Activated T-cell treated with anti-CD3 and anti-CD28 coated beads, Interleukin-2, amount 50 U/mL, for 24 hours (primary cell): Measurements from ENCODE around the gene VPS35.
"Not testable (repeated sequence)": the region's sequence is repeated elsewhere in the genome, so short reads cannot be mapped to it uniquely, and the experiment has no call there.

ENCODE experiments used
- DNase-seq: peaks from one replicate; pipeline ENCODE4 v3.0.0-alpha.2; 2020
- H3K27ac Mint-ChIP-seq: 2 replicates; pipeline ENCODE4 v1.8.0; 2020; ENCODE audit warnings: mild to moderate bottlenecking, mixed read lengths
- H3K27me3 Mint-ChIP-seq: 2 replicates; pipeline ENCODE4 v1.8.0; 2020; ENCODE audit warnings: mixed read lengths
- H3K36me3 Mint-ChIP-seq: 2 replicates; pipeline ENCODE4 v1.8.0; 2020; ENCODE audit warnings: low read depth, mixed read lengths
- H3K4me1 Mint-ChIP-seq: 2 replicates; pipeline ENCODE4 v1.8.0; 2020; ENCODE audit warnings: low read depth, mixed read lengths
- H3K4me3 Mint-ChIP-seq: 2 replicates; pipeline ENCODE4 v1.8.0; 2020; ENCODE audit warnings: mild to moderate bottlenecking, moderate library complexity, mixed read lengths
- H3K9me3 Mint-ChIP-seq: 2 replicates; pipeline ENCODE4 v1.8.0; 2020; ENCODE audit warnings: mixed read lengths

The VPS35 gene

DNA sequence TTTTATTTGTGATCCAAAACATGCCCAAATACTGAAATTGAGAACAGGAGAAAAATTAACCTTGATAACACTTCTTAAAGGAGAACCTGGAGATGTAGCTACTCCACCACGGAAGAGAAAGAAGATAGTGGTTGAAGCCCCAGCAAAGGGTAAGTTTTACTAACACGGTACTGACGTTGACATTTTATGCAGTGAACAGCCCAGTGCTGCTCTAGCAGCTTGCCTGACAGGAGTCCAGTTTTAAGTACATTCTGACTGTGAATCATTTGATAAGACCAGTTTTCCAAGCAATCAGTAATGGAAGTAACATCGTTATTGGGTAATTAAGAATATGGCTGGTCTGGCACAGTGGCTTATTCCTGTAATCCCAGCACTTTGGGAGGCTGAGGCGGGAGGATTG lies 7.0 kb upstream of the VPS35 start:
- Mint-ChIP-seq H3K4me1 (peaks cover 14% of the 10 kb centered on the region), H3K9me3 (no peaks in the 10 kb centered on the region), H3K27me3 (no peaks in the 10 kb centered on the region), H3K27ac (no peak overlapping the region), H3K36me3 (peaks cover 55% of the 10 kb centered on the region), H3K4me3 (no peak overlapping the region)
- DNase-seq: no peak

DNA sequence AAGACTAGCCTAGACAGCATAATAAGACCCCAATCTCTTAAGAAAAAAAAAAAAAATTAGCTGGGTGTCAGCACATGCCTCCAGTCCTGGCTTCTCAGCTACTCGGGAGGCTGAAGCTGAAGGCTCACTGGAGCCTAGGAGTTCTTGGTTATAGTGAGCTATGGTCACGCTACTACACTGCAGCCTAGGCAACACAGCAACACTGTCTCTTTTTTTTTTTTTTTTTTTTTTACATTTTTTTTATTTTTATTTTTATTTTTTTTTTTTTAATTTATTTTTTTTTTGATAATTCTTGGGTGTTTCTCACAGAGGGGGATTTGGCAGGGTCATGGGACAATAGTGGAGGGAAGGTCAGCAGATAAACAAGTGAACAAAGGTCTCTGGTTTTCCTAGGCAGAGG lies 4.6 kb upstream of the VPS35 start:
- Mint-ChIP-seq H3K36me3 (peaks cover 41% of the 10 kb centered on the region), H3K27ac (no peak overlapping the region), H3K4me1 (peaks cover 20% of the 10 kb centered on the region), H3K27me3 (no peaks in the 10 kb centered on the region), H3K4me3 (no peak overlapping the region), H3K9me3 (no peaks in the 10 kb centered on the region)
- DNase-seq: no peak

DNA sequence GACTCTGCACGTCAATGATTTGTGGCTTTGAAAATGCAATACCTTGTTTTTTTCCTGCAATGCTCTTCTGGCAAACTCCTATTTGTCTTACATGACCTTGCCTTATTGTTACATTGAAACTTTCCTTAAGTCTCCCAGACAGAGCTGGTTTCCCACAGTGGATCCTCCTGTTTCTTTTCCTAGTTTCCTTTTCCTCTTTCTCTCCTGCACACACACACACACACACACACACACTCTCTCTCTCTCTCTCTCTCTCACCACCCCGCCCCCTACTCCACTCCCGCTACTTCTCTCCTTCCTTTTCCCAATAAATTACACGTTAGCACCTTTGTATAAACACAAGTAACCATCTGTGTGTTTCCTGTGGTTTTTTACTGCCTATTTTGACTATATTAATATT lies 2.7 kb upstream of the VPS35 start:
- no peak for DNase-seq
- H3K4me1 Mint-ChIP-seq: peaks cover 36% of the 10 kb centered on the region
- H3K9me3 Mint-ChIP-seq: no peaks in the 10 kb centered on the region
- peaks cover 23% of the 10 kb centered on the region for H3K36me3 Mint-ChIP-seq
- H3K27me3 Mint-ChIP-seq: no peaks in the 10 kb centered on the region
- H3K4me3 Mint-ChIP-seq: no peak overlapping the region
- peak overlapping the region; percentile 3 for H3K27ac Mint-ChIP-seq

DNA sequence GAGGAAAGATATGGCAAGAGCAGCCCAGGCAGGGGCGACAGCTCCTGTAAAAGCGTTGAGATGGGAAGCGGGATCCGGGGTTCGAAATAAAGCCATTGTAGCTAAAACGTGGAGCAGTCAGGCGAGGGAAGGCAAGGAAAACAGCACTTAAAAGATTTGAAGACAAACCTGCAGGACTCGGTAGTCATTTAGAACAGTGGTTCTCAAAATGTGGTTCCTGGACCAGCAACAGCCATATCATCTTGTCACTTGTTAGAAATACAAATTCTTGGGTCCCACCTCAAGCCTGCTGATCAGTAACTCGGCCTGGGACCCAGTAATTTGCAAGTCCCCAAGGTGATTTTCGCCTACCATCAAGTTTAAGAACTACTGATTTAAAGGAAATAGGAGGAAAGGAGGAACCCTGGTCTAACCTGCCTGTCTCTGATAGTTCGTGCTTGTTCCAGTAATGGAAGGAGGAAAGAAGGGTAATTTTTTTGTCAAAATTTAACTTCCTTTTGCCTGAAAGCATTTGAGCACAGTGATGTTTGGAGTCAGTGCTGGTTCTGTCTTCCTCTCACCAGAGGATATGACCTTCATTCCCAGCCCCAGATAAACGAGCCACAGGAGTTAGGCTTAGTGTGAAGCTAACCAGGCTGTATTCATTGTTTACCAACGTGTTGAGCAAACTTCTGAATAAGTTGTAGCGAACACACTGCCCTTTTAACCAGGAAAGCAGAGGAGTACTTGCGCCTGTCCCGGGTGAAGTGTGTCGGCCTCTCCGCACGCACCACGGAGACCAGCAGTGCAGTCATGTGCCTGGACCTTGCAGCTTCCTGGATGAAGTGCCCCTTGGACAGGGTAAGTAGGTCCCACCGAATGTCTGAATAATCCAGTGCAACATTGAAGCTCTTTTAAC lies 1.6 kb upstream of the VPS35 start:
- Mint-ChIP-seq H3K4me1 (peaks cover 42% of the 10 kb centered on the region), H3K27me3 (no peaks in the 10 kb centered on the region), H3K9me3 (no peaks in the 10 kb centered on the region), H3K36me3 (peaks cover 11% of the 10 kb centered on the region), H3K27ac (no peak overlapping the region), H3K4me3 (no peak overlapping the region)
- DNase-seq: no peak

DNA sequence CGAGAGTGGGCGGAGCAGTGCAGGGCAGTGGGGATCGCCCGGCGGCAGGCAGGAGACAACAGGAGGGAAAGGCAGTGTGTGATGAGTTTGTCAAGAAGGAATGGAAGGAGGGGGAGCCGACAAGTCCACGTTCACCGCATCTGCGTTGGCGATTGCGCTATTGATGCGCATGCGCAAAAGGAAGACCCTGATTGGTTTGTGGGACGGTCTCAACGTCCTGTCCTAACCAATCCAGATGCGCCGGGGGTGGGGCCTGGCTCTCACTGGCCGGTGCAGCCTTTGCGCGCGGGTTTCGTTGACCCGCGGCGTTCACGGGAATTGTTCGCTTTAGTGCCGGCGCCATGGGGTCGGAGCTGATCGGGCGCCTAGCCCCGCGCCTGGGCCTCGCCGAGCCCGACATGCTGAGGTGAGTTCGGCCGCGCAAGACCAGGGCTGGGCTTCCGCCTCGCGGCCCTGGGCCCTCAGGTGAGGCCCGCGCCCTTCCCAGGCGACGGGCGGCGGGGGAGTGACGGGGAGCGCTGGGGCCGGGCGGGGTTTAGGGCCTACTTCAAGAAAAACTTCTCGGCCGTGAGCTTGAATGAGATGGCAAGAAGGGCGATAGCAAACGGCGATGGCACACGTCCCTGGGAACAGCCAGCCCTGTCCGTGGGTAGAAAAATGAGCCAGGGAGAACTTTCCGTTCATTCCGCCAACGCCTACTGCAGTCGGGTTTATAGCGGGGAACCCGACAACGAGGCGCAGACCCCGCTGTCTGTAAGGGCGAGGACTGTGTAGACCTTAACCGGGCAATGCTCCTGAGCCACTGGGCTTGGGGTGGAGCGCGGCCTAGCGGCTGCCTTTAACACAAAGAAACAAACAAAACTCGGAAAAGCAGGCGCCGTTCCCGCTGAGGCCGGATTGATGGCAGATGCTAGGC lies 645 bp upstream of the VPS35 start, which contains the start of gene ORC6:
ORC6 (plus strand) TSS at position 295 of the 916 bp plus-strand sequence; CDS start at position 342, 47 bp downstream.
- H3K4me1 Mint-ChIP-seq: peaks cover 51% of the 10 kb centered on the region
- DNase-seq: peak; percentile 96
- H3K9me3 Mint-ChIP-seq: no peaks in the 10 kb centered on the region
- no peaks in the 10 kb centered on the region for H3K27me3 Mint-ChIP-seq
- H3K27ac Mint-ChIP-seq: no peak within 1 kb of the TSS
- H3K4me3 Mint-ChIP-seq: no peak within 1 kb of the TSS
- peaks cover 2% of the 10 kb centered on the region for H3K36me3 Mint-ChIP-seq

DNA sequence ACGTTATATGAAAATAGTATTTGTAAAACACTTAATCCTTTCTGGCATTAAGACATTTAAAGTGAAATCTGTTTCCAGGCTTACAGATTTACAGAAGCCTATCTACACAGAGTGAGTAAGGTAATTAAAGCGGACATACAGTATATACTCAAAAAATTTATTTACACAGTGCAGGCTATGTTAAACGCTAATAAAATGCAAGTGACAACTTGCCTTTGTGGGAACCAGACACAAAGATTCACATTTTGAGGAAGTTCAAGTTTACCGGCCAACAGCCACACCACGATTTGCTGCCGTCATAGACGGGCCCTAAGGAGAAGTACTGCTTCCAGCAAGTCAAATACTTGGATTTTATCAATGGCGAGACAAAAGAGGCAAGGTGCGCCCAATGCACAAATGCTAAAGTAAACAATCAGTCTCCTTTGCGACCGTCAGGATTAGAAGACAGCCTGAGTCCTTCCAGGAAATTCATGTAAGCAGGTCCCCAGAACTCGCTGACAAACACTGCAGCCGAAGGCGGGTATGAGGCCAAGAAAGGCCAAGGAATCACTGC lies 801 bp downstream of the VPS35 start:
- H3K4me1 Mint-ChIP-seq: peaks cover 65% of the 10 kb centered on the region
- H3K4me3 Mint-ChIP-seq: no peak overlapping the region
- no peak for DNase-seq
- H3K27ac Mint-ChIP-seq: no peak overlapping the region
- no peaks in the 10 kb centered on the region for H3K9me3 Mint-ChIP-seq
- peaks cover under 1% of the 10 kb centered on the region for H3K36me3 Mint-ChIP-seq
- no peaks in the 10 kb centered on the region for H3K27me3 Mint-ChIP-seq

DNA sequence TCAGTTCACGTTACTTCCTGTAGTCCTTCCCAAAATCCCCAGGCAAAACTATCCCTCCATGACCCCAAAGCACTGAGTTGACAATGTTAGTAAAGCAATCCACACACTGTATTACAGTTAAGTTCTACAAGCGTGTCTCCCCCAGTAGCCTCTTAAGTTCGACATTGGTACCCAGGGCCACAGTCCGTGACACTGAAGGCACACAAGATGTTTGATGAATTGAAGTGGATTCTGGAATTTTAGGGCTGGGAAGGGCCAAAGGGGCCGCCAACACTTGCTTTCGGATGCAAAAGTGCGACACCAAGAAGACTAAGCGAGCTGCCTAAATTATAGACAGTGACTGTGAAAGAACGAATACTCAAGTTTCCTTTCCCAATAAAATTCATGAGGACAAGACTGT lies 1.5 kb downstream of the VPS35 start:
- H3K27ac Mint-ChIP-seq: peak overlapping the region; percentile 8

DNA sequence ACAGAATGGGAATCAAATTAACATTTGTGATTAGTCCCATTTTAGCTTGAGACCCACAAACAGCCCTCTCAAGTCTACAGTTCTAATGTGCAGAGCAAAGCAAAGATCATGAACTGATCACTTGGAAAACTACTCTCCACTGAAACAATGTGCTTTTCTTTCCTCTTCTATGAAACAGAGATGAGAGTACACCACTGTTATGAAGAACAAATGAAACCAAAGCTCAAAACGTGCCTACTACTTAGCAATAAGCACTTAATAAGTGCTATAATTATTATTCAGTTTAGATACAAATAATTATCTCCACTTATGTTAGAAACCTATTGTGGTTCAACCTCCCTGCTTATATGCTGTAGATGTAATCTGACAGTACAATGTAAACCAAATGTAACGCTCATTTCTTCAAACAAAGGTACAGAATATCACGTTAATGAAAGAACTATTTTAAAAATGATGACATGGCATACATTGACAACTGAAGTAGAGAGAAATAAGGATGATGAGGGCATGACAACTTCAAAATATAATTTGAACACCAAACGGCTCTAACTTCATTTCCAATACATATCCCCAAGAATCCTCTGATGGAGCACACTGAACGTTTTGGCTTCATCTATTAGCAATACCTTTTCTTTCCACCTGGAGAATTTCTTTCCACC lies 2.0 kb downstream of the VPS35 start:
- H3K9me3 Mint-ChIP-seq: no peaks in the 10 kb centered on the region
- peaks cover 68% of the 10 kb centered on the region for H3K4me1 Mint-ChIP-seq
- no peak overlapping the region for H3K27ac Mint-ChIP-seq
- peak overlapping the region; percentile 18 for H3K4me3 Mint-ChIP-seq
- no peaks in the 10 kb centered on the region for H3K27me3 Mint-ChIP-seq
- peaks cover 8% of the 10 kb centered on the region for H3K36me3 Mint-ChIP-seq
- DNase-seq: no peak

More for the DNA sequence above, 1.5 kb downstream of the VPS35 start:
- no peak for DNase-seq
- no peaks in the 10 kb centered on the region for H3K9me3 Mint-ChIP-seq
- H3K27me3 Mint-ChIP-seq: no peaks in the 10 kb centered on the region
- no peak overlapping the region for H3K4me3 Mint-ChIP-seq
- peaks cover 68% of the 10 kb centered on the region for H3K4me1 Mint-ChIP-seq
- peaks cover 3% of the 10 kb centered on the region for H3K36me3 Mint-ChIP-seq

DNA sequence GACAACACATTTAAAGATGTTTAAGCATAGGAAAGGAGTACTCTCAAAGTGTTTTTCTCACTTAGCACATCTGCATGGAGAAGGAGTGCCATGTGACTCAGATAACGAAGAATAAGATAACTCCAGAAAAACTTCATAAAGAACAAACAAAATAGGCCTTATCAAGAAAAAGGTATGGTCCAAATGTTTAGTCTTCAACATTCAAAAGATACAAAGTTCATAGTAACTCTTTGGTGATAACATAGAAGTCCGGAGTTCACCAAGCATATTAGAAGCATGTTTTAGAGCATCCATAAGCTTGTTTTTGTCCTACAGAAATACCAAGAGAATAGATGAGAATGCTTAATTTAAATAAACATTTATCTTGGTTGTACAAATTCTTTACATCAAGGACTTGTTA lies 7.1 kb downstream of the VPS35 start:
- H3K9me3 Mint-ChIP-seq, H3K27me3 Mint-ChIP-seq, H3K4me3 Mint-ChIP-seq, DNase-seq, H3K27ac Mint-ChIP-seq: not testable (repeated sequence)
- H3K4me1 Mint-ChIP-seq: peaks cover 39% of the 10 kb centered on the region
- H3K36me3 Mint-ChIP-seq: peaks cover 55% of the 10 kb centered on the region

DNA sequence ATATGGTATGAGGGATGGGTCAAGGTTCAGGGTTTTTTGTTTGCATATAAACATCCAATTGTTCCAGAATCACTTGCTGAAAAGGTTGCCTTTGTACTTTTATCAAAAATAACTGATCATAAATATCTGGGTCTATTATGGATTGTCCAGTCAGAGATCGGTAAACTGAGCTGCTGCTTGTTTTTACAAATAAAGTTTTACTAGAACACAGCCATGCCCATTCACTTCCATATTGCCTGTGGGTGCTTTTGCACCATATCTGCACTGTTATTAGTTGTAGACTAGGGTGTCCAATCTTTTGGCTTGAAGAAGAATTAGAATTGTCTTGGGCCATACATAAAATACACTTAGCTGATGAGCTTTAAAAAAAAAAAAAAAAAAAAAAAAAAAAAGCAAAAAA lies 11.0 kb downstream of the VPS35 start:
- H3K27me3 Mint-ChIP-seq, H3K4me3 Mint-ChIP-seq, H3K4me1 Mint-ChIP-seq, H3K9me3 Mint-ChIP-seq, H3K27ac Mint-ChIP-seq, DNase-seq: not testable (repeated sequence)
- H3K36me3 Mint-ChIP-seq: peaks cover 87% of the 10 kb centered on the region

DNA sequence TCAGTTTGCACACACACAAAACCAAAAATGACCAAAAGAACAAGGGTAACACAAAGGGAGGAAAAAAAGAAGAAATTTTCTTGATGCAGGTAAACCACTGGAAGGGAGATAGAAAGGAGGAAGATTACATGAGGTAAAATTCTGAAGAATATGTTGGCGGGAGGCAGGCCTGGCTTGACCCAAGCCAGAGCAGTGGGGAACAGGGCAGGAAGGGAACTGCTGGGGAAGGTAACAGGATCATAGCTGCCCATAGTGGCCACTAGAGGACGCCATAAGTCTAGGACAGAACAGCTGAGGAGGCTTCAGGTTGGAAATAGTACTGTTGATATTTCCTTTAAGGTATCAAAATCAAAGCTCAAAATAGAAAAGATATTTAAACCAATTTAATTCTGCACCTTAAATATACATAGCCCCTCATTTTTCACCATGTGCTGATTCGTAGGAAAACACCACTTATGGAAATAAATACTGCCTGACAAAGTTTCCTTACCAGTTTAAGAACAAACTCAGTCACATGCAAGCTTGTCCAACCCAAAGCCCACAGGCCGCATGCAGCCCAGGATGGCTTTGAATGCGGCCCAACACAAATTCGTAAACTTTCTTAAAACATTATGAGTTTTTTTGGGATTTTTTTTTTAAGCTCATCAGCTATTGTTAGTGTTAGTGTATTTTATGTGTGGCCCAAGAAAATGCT lies 15.5 kb downstream of the VPS35 start:
- H3K4me3 Mint-ChIP-seq: no peak overlapping the region
- peaks cover 90% of the 10 kb centered on the region for H3K36me3 Mint-ChIP-seq
- H3K27ac Mint-ChIP-seq: no peak overlapping the region
- DNase-seq: peak; percentile 45
- H3K9me3 Mint-ChIP-seq: no peaks in the 10 kb centered on the region
- H3K4me1 Mint-ChIP-seq: peaks cover 1% of the 10 kb centered on the region
- H3K27me3 Mint-ChIP-seq: no peaks in the 10 kb centered on the region

DNA sequence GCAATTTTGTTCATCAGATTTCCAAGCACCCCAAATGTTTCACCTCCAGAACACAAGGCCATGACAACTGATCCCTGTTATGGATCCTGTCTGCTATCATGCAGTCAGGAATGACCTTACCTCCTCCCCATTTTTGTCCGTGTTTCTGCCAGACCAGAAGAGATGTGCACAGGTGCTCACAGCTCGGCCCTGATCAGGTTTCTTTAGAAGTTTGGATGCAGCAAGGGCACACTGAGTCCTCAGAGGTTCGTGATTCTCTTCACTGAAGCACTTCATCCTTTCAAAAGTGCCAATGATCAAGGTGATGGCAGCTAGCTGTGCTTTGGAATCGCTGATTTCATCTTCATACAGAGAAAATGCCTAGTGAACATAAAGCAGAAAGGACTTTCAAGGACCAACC lies 26.9 kb downstream of the VPS35 start:
- Mint-ChIP-seq H3K27ac (peak overlapping the region; percentile 18), H3K27me3 (no peaks in the 10 kb centered on the region), H3K9me3 (no peaks in the 10 kb centered on the region), H3K4me1 (peaks cover 16% of the 10 kb centered on the region), H3K4me3 (no peak overlapping the region), H3K36me3 (peaks cover 91% of the 10 kb centered on the region)
- DNase-seq: no peak

DNA sequence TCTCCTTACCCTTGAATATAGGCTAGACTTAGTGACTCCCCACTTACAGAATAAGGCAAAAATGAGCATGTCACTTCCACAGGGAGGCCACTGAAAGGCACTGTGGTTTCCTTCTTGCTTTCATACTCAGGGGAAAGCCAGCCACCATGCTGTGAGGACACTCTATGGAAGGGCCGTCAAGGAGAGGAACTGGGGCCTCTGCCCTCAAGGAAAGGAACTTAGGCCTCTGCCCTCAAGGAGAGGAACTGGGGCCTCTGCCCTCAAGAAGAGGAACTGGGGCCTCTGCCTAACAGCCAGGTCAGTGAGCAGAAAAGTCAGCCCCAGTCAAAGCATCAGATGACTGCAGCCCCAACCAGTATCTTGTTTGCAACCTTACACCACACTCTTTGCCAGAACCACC lies 30.1 kb downstream of the VPS35 start:
- Mint-ChIP-seq H3K36me3 (peaks cover 85% of the 10 kb centered on the region), H3K4me1 (peaks cover 16% of the 10 kb centered on the region), H3K27ac (peak overlapping the region; percentile 89), H3K9me3 (no peaks in the 10 kb centered on the region), H3K27me3 (no peaks in the 10 kb centered on the region), H3K4me3 (no peak overlapping the region)
- no peak for DNase-seq

DNA sequence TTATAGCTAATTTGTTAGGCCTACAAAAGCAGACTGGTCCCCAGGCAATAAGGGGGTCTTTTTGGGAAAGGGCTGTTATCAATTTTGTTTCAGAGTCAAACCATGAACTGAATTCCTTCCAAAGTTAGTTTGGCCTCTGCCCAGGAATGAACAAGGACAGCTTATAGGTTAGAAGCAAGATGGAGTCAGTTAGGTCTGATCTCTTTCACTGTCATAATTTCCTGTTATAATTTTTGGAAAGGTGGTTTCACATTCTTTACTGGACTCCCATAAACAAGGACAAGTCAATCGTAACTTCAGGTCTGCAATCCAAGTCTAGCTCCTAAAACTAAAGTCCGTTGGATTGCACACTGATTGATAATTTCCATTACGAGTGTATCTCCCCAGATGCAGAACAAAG lies 37.7 kb downstream of the VPS35 start:
- Mint-ChIP-seq H3K4me3 (no peak overlapping the region), H3K27me3 (no peaks in the 10 kb centered on the region), H3K27ac (no peak overlapping the region), H3K4me1 (no peaks in the 10 kb centered on the region), H3K36me3 (peaks cover 26% of the 10 kb centered on the region), H3K9me3 (no peaks in the 10 kb centered on the region)
- no peak for DNase-seq
